T-helper 1 cell treated with Interleukin-12 subunit alpha and Interleukin-12 subunit beta and Interleukin-4 antibody, amounts not matched to agents 30 ng/mL and 1 ng/mL, for 36 hours (primary cell): Measurements from ENCODE around the gene TMEM151A. TPM values are rescaled to one million over a fixed set of nuclear protein-coding genes. Genes with fewer than 3 reads are reported as not detected.

ENCODE experiments used
- total RNA-seq: library from RNA; stranded (reverse); gene quantifications from 2 replicates; pipeline ENCODE4 v1.2.3, GENCODE V29; 2022

TMEM151A gene
- total RNA-seq, 1 donor from 2014 or later = not detected

Other genes with a start within 250 kb of the TMEM151A start
- not detected in 2 replicates for gene GAL3ST3, start 242.7 kb upstream of the TMEM151A start, total RNA-seq
- 218 and 235 TPM in 2 replicates for gene SF3B2, start 239.5 kb upstream of the TMEM151A start, total RNA-seq
- gene PACS1, start 221.6 kb upstream of the TMEM151A start, total RNA-seq = 90.5 and 91.2 TPM in 2 replicates
- gene KLC2, start 34.2 kb upstream of the TMEM151A start, total RNA-seq = 57.3 and 64.3 TPM in 2 replicates
- gene RAB1B, start 23.3 kb upstream of the TMEM151A start, total RNA-seq = 164 TPM in 2 replicates
- gene CNIH2, start 13.7 kb upstream of the TMEM151A start, total RNA-seq = 2.1 and 3.1 TPM in 2 replicates
- gene YIF1A, start 2.8 kb upstream of the TMEM151A start, total RNA-seq = 72.6 and 85.1 TPM in 2 replicates
- 0.32 TPM in 2 replicates for gene CD248, start 25.1 kb downstream of the TMEM151A start, total RNA-seq
- 1.3 and 2.0 TPM in 2 replicates for gene RIN1, start 44.5 kb downstream of the TMEM151A start, total RNA-seq
- 53.7 and 53.8 TPM in 2 replicates for gene BRMS1, start 53.2 kb downstream of the TMEM151A start, total RNA-seq
- gene B4GAT1, start 55.7 kb downstream of the TMEM151A start, total RNA-seq = 7.6 and 7.7 TPM in 2 replicates
- 6.1 and 6.8 TPM in 2 replicates for gene SLC29A2, start 79.9 kb downstream of the TMEM151A start, total RNA-seq
- gene NPAS4, start 129.1 kb downstream of the TMEM151A start, total RNA-seq = 0.07 and 0.42 TPM in 2 replicates
- 60.4 and 60.5 TPM in 2 replicates for gene MRPL11, start 147.0 kb downstream of the TMEM151A start, total RNA-seq
- 7.8 and 10.1 TPM in 2 replicates for gene PELI3, start 175.0 kb downstream of the TMEM151A start, total RNA-seq
- 94.0 and 94.1 TPM in 2 replicates for gene DPP3, start 188.5 kb downstream of the TMEM151A start, total RNA-seq
- gene BBS1, start 218.7 kb downstream of the TMEM151A start, total RNA-seq = 21.5 and 23.4 TPM in 2 replicates